ENCODE measurements around the gene SCARB1.

DNA sequence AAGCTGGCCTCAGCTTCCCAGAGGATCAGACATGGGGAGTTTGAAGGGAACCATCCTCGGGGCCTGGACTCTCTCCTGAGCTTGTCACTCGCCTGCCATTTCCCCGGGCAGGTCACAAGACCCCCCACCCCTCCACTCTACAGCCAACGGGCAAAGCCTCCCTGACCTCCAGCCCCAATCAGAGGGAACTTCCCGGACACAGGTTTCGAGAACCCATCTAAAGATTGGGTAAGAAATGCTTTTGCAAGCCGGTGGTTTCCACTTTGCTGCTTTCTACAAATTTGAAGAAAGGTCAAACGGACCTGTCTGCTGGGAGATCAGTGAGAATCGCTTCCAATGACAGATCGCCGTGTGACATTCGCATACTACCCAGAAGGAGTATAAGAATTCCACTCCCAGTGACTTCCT lies 89.6 kb downstream of the SCARB1 start:
- TF ChIP-seq GLIS3 (CRISPR knock-in tag; IDR thresholded peaks at IDR 0.05) (no peak), ZFP30 (CRISPR knock-in tag; IDR thresholded peaks at IDR 0.05) (no peak), ZC3H10 (CRISPR knock-in tag; IDR thresholded peaks at IDR 0.05) (no peak), BACH2 (CRISPR knock-in tag; IDR thresholded peaks at IDR 0.05; ENCODE audit: borderline replicate concordance) (no peak)
- TF ChIP-seq, protein P1, sequence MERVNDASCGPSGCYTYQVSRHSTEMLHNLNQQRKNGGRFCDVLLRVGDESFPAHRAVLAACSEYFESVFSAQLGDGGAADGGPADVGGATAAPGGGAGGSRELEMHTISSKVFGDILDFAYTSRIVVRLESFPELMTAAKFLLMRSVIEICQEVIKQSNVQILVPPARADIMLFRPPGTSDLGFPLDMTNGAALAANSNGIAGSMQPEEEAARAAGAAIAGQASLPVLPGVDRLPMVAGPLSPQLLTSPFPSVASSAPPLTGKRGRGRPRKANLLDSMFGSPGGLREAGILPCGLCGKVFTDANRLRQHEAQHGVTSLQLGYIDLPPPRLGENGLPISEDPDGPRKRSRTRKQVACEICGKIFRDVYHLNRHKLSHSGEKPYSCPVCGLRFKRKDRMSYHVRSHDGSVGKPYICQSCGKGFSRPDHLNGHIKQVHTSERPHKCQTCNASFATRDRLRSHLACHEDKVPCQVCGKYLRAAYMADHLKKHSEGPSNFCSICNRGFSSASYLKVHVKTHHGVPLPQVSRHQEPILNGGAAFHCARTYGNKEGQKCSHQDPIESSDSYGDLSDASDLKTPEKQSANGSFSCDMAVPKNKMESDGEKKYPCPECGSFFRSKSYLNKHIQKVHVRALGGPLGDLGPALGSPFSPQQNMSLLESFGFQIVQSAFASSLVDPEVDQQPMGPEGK (CRISPR knock-in tag; IDR thresholded peaks at IDR 0.05; ENCODE audit: borderline replicate concordance) = no peak
- TF ChIP-seq, protein P2, sequence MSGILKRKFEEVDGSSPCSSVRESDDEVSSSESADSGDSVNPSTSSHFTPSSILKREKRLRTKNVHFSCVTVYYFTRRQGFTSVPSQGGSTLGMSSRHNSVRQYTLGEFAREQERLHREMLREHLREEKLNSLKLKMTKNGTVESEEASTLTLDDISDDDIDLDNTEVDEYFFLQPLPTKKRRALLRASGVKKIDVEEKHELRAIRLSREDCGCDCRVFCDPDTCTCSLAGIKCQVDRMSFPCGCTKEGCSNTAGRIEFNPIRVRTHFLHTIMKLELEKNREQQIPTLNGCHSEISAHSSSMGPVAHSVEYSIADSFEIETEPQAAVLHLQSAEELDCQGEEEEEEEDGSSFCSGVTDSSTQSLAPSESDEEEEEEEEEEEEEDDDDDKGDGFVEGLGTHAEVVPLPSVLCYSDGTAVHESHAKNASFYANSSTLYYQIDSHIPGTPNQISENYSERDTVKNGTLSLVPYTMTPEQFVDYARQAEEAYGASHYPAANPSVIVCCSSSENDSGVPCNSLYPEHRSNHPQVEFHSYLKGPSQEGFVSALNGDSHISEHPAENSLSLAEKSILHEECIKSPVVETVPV (CRISPR knock-in tag; IDR thresholded peaks at IDR 0.05) = no peak
- TF ChIP-seq, protein P3, sequence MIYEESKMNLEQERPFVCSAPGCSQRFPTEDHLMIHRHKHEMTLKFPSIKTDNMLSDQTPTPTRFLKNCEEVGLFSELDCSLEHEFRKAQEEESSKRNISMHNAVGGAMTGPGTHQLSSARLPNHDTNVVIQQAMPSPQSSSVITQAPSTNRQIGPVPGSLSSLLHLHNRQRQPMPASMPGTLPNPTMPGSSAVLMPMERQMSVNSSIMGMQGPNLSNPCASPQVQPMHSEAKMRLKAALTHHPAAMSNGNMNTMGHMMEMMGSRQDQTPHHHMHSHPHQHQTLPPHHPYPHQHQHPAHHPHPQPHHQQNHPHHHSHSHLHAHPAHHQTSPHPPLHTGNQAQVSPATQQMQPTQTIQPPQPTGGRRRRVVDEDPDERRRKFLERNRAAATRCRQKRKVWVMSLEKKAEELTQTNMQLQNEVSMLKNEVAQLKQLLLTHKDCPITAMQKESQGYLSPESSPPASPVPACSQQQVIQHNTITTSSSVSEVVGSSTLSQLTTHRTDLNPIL (CRISPR knock-in tag; IDR thresholded peaks at IDR 0.05; ENCODE audit: low read depth) = no peak
